Ramos (cell line): ENCODE data around the gene HDDC2.

Experiments
- in situ Hi-C: fragments of 300-500 bp; cut with MboI; formaldehyde crosslinking; loops from one replicate; pipeline ENCODE4 v1.14.3; 2022; ENCODE audit warnings: low sequenced_read_pairs; ENCODE audit not compliant: unreplicated experiment

The HDDC2 gene

GRCh38 chr6:125274935-125275334 lies 26.8 kb downstream of the HDDC2 start:
- in situ Hi-C loops, result no loop called here

GRCh38 chr6:125273965-125274364 lies 27.8 kb downstream of the HDDC2 start:
- in situ Hi-C loops, result no loop called here

GRCh38 chr6:125273251-125273650 lies 28.5 kb downstream of the HDDC2 start:
- in situ Hi-C loops, result no loop called here

DNA sequence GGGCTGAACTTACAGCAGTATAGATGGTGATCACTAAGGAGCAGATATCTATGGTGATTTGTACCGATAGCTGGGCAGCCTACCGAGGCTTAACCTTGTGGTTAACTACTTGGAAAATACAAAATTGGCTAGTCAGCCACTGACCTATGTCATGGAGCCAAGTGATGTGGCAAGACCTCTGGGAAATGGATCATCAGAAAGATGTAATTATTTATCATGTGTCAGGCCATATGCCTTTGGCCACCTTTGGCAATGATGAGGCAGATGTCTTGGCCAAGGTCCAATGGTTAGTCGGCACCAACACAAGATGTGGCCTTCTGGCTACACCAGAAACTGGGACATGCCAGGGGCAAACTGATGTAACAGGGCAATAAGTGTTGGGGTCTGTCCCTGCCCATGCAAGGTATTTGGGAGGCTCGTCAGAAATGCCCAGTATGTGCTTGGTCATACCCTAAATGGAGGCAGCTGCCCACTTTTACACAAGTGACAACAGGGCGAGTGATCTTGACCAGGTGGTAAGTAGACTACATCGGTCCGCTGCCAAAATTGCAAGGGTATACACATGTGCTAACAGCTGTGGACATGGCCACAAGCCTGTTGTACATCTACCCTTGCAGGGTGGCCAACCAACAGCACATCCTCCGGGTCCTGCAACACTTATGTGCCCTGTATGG lies 30.1 kb downstream of the HDDC2 start:
- in situ Hi-C loops, result no loop called here

GRCh38 chr6:125270380-125270779 lies 31.4 kb downstream of the HDDC2 start:
- in situ Hi-C loops, result no loop called here

GRCh38 chr6:125269328-125269985 lies 32.3 kb downstream of the HDDC2 start:
- in situ Hi-C loops, result no loop called here

DNA sequence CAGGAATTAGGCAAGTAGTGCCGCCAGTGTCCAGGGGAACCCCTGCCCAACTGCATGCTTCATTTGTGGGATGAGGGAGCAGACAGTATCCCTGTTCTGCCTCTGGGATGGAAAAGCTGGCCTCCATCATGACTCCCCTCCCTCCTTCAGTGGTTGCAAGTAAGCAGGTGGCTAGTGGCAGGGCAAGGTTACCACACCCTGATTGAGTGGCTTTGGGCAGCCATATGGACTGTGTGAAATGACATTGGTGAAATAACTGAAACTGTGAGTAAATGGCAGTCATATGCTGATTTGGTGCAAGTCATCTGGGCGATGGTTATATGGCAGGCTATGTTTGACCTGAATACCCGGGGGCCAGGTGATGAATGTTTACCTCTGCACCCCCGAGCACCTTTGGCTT lies 33.0 kb downstream of the HDDC2 start:
- in situ Hi-C loops, result no loop called here

DNA sequence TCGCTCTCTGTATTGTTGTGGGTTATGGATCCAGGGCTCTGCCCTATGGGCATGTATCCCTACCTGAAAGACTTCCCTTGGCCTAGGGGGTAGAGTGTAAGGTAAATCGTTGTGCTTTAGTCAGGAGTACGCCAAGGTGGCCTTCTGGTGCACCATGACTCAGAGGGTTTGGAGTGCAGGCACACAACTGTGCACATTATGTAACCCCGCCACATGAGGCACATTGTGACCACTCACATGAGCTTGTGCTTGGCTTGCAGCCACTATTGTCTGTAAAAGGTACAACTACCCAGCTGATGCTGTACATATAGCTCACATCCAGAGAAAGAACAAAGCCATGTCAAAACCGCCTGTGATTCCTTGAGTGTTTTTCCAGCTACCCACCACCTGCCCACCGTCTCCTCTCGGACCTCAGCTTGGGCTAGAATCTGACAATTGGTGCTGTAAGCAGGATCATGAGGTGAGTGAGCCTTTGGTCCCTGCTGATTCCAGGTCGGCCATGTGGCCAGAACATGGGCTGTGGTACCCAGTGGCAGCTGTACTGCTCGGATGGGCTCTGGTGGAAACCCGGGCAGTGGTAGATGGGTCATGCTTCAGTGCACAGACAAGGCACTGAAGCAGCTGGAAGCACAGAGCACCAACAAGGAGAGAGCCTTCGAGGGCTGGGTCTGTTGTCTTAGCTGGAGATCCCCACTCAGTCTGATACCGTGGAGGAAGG lies 33.8 kb downstream of the HDDC2 start:
- in situ Hi-C loops, result no loop called here

DNA sequence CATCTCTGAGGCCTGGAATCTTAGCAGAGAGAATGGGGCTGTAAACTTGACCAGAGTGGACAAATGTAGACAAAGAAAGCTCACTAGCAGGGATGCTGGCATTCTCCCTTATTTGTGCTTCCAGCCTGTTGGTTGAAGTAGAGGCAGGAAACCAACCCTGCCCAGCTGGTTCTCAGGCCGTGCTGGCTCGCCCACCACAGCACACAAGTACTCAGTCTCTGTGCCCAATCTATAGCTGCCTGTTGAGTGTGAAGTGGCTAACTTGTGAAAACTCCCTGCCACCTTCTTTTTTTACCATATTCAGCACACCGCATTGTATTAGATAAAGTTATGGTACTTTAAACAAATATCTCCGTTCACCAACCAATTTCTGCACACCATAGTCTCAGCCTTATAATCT lies 37.3 kb downstream of the HDDC2 start:
- in situ Hi-C loops, result no loop called here

DNA sequence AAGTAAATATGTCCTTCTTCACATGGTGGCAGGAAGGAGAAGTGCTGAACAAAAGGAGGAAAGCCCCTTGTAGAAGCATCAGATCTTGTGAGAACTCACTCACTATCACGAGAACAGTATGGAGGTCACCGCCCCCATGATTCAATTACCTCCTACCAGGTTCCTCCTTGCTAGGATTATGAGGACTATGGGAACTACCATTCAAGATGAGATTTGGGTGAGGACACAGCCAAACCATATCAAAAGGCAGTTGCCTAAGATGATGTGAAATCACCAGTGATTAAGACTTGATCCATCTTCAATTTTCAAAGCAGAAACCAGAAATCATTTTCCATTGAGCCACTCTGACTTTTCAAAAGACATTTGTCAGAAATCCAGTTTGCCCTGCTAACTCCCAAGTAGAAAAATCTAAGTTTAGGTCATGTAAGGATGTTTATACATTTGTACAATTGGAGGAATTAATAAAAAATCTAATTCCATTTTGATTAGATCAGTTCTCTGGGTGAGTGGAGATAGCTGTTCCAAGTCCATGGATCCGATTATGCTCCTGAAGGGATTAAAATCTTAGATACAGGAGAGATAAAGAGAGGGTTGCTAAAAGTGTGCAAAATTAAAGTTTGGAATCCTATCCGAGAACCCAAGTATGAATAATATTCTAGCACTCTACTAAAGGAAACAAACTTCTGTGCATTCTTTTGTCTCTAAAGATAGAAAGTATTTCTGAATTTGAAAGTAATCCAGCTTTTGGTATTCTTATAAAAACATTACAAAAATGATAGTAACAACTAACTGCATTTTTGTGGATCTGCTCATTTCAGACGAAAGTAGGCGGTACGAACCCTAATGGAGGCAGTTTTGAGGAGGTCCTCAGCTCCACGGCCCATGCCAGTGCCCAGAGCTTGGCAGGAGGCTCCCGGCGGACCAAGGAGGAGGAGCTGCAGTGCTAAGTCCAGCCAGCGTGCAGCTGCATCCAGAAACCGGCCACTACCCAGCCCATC lies 39.5 kb downstream of the HDDC2 start:
- in situ Hi-C loops, result no loop called here

- in situ Hi-C loops, result no loop called here
Measured at GRCh38 chr6:125259354-125259736, 42.4 kb downstream of the HDDC2 start.

GRCh38 chr6:125258651-125259353 lies 43.0 kb downstream of the HDDC2 start:
- in situ Hi-C loops, result no loop called here

GRCh38 chr6:125257351-125257750 lies 44.4 kb downstream of the HDDC2 start:
- in situ Hi-C loops, result no loop called here

DNA sequence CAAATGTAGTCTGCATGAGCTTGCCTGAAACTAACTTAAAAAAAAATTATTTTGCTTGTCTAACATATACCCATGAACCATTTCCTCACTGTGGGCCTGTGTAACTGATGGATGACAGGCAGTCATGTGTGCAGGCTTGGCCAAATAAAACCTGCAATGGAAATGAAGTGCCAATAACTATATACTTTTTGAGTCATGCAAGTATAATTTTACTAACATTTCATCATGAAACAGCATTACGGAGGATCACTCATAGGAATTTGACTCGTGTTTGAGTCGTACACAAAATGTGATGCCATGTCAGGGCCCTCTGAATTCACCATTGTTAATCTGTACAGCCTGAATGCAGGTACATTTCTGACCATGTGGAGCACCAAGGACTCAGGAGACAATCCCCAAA lies 46.6 kb downstream of the HDDC2 start:
- in situ Hi-C loops, result no loop called here

DNA sequence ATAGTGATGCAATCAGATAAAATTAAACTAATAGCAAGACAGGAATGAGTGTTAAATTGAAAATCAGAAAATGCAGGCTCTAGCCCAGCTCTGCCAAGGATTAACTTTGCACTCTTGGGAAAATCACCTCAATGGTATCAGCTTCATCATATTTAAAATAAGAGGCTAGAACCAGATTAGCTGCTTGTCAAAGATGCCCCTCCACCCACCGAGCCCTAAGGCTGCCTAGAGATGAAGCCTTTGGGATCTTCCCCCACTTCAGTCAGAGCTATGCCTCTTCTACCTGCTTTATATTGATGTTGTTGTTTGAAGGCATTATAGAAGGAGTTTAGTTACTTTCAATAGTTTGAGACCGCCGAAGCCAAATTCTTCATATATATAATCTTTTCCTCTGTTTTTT lies 47.4 kb downstream of the HDDC2 start:
- in situ Hi-C loops, result no loop called here

- in situ Hi-C loops, result no loop called here
Measured at GRCh38 chr6:125253881-125254280, 47.9 kb downstream of the HDDC2 start.

DNA sequence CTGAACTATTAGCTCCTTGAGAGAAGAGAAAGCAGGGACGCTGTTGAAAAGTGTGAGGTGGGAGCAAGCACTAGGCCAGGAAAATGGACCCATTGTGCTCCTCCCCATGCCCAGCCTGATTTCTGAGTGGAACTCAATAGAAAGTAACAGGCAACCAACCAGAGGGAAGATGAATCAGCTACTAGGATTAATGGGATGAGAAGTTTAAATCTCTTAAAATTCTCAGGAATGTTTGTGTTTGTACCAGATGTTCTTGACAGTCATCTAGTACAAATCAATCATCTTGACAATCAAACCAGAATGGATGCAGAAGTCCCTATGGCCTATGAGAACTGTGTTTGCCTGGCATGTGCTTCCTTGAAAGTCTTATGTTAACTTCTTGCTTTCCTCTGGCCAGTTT lies 48.9 kb downstream of the HDDC2 start:
- in situ Hi-C loops, result no loop called here

GRCh38 chr6:125251516-125252220 lies 50.1 kb downstream of the HDDC2 start:
- in situ Hi-C loops, result no loop called here

DNA sequence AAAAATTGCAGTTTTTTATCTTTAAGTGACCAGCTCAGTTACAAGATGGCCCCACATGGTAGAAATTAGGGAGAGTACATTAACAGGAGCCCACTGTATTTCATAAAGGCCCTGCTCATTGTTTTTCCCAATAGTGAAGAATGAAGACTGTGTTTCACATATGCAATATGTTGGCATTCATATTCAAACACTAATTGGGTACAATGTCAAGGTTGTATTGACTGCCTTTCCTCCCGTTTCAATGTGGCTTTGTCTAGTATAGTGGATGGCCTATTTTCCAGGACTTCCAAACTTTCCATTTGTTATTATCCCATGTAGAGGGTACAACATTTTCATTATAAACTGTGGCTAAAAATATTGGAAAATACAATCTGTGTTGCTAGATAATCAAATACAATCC lies 51.3 kb downstream of the HDDC2 start:
- in situ Hi-C loops, result no loop called here
